Measurements from ENCODE around the gene MZT1. TPM values are rescaled to one million over a fixed set of nuclear protein-coding genes. Genes with fewer than 3 reads are reported as not detected.
A peak's percentile ranks its signal among the peaks of the same experiment; 100 is the strongest.

MZT1 gene
- total RNA-seq, 6 experiments from 2014 or later, result 1.0 to 2.0 (median 1.9) TPM

- no peaks in the 10 kb centered on the region for H3K27me3 ChIP-seq
- no peak overlapping the region for H3K27ac ChIP-seq
- WGBS (ENCODE audit: insufficient coverage, low coverage, low lambda C conversion rate, missing lambda C conversion rate), result 55% methylated on average over 3 of the region's 3 CpGs
- H3K4me3 ChIP-seq, result no peak overlapping the region
- intact Hi-C loops (cut with DNase I), result no loop called here
- no peaks in the 10 kb centered on the region for H3K9me3 ChIP-seq
- no peaks in the 10 kb centered on the region for H3K4me1 ChIP-seq
- TF ChIP-seq POLR2A (IDR thresholded peaks at IDR 0.05), result no peak
- no peak for TF ChIP-seq CTCF (IDR thresholded peaks at IDR 0.05)
- ATAC-seq (no peak), DNase-seq (no peak)
- H3K36me3 ChIP-seq, result no peaks in the 10 kb centered on the region
These were observed 10.7 kb downstream of the MZT1 start for GRCh38 chr13:72716776-72717175.

DNA sequence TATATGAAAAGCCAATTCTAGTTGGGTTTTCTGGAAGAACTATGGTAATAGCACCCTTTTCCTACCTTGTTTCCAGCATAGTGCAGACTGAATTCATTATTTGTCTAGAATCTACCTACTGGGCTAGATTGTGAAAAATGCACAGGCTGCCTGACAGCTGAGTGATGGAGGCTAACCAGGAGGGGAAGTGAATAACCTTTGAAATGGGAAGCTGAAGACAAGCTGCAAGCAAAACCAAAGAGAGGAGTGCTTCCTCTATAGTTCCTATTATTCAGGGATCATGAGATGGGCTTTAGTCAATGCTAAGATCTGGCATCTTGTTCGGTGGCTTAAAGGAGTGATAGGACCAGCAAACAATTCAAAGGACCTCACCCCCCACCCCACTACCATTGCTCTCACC is 26.9 kb downstream of the MZT1 start:
- TF ChIP-seq CTCF (IDR thresholded peaks at IDR 0.05), result no peak
- no peak for TF ChIP-seq POLR2A (IDR thresholded peaks at IDR 0.05)
- Histone ChIP-seq H3K27ac (no peak overlapping the region), H3K36me3 (no peaks in the 10 kb centered on the region), H3K27me3 (peaks cover 0 to 5% of the 10 kb centered on the region in 2 donors), H3K4me3 (no peak overlapping the region), H3K4me1 (no peaks in the 10 kb centered on the region), H3K9me3 (no peaks in the 10 kb centered on the region)
- no CpG with 5 or more reads among the region's 1 CpG for WGBS (ENCODE audit: insufficient coverage, low coverage, low lambda C conversion rate, missing lambda C conversion rate)
- ATAC-seq, result no peak
- intact Hi-C loops (cut with DNase I), result no loop called here
- no peak for DNase-seq

DNA sequence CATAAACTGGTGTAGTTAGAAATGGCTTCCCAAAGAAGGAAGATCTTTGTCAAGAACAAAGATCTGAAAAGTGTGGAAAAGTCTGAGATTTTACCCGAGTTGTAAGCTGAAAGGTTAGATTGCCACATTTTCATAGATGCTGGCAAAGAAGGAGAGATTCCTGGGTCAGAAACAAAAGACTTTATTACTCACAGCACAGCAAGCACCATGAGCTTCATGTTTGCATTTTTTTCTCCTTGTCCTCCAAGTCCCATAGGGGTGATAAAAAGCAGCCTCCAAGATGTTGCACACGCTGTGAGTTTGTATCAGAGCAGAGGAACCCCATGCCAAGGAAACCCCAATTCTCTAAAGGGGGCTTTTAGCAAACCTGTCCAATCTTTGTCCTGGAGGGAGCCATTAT is 29.3 kb downstream of the MZT1 start:
- intact Hi-C loops (cut with DNase I), result no loop called here
- no peaks in the 10 kb centered on the region for H3K9me3 ChIP-seq
- H3K36me3 ChIP-seq, result no peaks in the 10 kb centered on the region
- peaks cover 0 to 5% of the 10 kb centered on the region in 2 donors for H3K27me3 ChIP-seq
- TF ChIP-seq POLR2A (IDR thresholded peaks at IDR 0.05) (no peak), CTCF (IDR thresholded peaks at IDR 0.05) (no peak)
- H3K27ac ChIP-seq, result no peak overlapping the region
- no peaks in the 10 kb centered on the region for H3K4me1 ChIP-seq
- 41% methylated on average over 2 of the region's 2 CpGs for WGBS (ENCODE audit: insufficient coverage, low coverage, low lambda C conversion rate, missing lambda C conversion rate)
- ATAC-seq (no peak), DNase-seq (no peak)
- no peak overlapping the region for H3K4me3 ChIP-seq

- WGBS (ENCODE audit: insufficient coverage, low coverage, low lambda C conversion rate, missing lambda C conversion rate), result 0% methylated on average over 1 of the region's 1 CpG
- no peak for DNase-seq
- H3K36me3 ChIP-seq, result no peaks in the 10 kb centered on the region
- peaks cover 0 to 5% of the 10 kb centered on the region in 2 donors for H3K27me3 ChIP-seq
- H3K4me1 ChIP-seq, result no peaks in the 10 kb centered on the region
- no peak for ATAC-seq
- H3K9me3 ChIP-seq, result no peaks in the 10 kb centered on the region
- no peak for TF ChIP-seq POLR2A (IDR thresholded peaks at IDR 0.05)
- TF ChIP-seq CTCF (IDR thresholded peaks at IDR 0.05), result peak; percentile 19 to 42 (median 38)
- H3K27ac ChIP-seq, result no peak overlapping the region
- intact Hi-C loops (cut with DNase I), result no loop called here
- H3K4me3 ChIP-seq, result no peak overlapping the region
These were observed 30.9 kb downstream of the MZT1 start for GRCh38 chr13:72696579-72696978.

DNA sequence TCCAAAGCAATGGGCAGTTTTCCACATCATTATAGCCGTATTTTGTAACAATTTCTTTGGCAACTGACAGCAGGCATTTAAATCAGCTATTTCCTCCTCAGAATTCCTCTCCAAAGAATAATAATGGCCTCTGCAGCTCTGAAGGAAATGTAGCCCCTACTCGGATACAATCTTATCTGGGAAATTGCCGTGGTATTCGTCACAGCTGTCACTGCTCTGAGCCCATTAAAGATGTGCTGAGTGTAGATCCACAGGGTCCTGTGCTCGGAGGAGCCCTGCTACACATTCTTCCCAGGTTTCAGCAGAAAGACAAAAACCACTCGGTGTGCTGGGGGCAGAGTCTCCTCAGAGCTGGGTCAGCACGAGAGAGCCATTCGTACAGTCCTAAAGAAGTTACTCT is 33.1 kb downstream of the MZT1 start:
- H3K36me3 ChIP-seq, result no peaks in the 10 kb centered on the region
- H3K4me3 ChIP-seq, result no peak overlapping the region
- TF ChIP-seq CTCF (IDR thresholded peaks at IDR 0.05) (no peak), POLR2A (IDR thresholded peaks at IDR 0.05) (no peak)
- H3K27ac ChIP-seq, result no peak overlapping the region
- H3K9me3 ChIP-seq, result no peaks in the 10 kb centered on the region
- intact Hi-C loops (cut with DNase I), result no loop called here
- H3K27me3 ChIP-seq, result peaks cover 0 to 5% of the 10 kb centered on the region in 2 donors
- H3K4me1 ChIP-seq, result no peaks in the 10 kb centered on the region
- DNase-seq (no peak), ATAC-seq (no peak)
- 44% methylated on average over 6 of the region's 8 CpGs for WGBS (ENCODE audit: insufficient coverage, low coverage, low lambda C conversion rate, missing lambda C conversion rate)

Measured in right lobe of liver (tissue), 6 donors.